Uterus (tissue), 2 donors: ENCODE measurements around the gene AHCYL2.

ENCODE experiments used
- POLR2A ChIP-seq, 2 donors: fragments of 450-650 bp; IDR thresholded peaks; one replicate each; pipeline ENCODE4 v1.6.1; 2016; ENCODE audit warnings: antibody characterized with exemption in 2 of 2, mild to moderate bottlenecking in 1 of 2, moderate library complexity in 1 of 2
- TF ChIP-seq, protein P1 (sequence below), 4 experiments: fragments of 200-600 bp in 2 of 4; fragments of 450-650 bp in 2 of 4; sonication (generic) in 2 of 4; IDR thresholded peaks; one replicate each; pipeline ENCODE4 v1.5.1; 2016 to 2019; ENCODE audit warnings: antibody characterized with exemption in 4 of 4, mild to moderate bottlenecking in 2 of 4, moderate library complexity in 1 of 4

DNA sequence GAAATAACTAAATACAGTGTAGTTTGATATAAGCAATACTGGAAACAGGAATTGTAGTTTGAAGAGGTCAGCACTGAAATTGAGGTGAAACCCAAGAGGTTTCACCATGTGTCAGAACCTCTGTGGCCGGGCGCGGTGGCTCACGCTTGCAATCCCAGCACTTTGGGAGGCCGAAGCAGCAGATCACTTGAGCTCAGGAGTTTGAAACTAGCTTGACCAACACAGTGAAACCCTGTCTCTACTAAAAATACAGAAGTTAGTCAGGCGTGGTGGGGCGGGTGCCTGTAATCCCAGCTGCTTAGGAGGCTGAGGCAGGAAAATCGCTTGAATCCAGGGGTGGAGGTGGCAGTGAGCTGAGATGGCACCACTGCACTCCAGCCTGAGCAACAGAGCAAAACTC, 13.7 kb downstream of the AHCYL2 start:
- TF ChIP-seq POLR2A (IDR thresholded peaks at IDR 0.05): no peak
- TF ChIP-seq, protein P1, sequence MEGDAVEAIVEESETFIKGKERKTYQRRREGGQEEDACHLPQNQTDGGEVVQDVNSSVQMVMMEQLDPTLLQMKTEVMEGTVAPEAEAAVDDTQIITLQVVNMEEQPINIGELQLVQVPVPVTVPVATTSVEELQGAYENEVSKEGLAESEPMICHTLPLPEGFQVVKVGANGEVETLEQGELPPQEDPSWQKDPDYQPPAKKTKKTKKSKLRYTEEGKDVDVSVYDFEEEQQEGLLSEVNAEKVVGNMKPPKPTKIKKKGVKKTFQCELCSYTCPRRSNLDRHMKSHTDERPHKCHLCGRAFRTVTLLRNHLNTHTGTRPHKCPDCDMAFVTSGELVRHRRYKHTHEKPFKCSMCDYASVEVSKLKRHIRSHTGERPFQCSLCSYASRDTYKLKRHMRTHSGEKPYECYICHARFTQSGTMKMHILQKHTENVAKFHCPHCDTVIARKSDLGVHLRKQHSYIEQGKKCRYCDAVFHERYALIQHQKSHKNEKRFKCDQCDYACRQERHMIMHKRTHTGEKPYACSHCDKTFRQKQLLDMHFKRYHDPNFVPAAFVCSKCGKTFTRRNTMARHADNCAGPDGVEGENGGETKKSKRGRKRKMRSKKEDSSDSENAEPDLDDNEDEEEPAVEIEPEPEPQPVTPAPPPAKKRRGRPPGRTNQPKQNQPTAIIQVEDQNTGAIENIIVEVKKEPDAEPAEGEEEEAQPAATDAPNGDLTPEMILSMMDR (IDR thresholded peaks at IDR 0.05): no peak
